SK-N-MC (cell line): ENCODE results near the gene BCL10.

ENCODE experiments used
- FOXP2 ChIP-seq: optimal IDR thresholded peaks from 2 replicates; pipeline ENCODE3; 2011; ENCODE audit warnings: mild to moderate bottlenecking, moderate library complexity; ENCODE audit not compliant: insufficient read depth; ENCODE audit errors: extremely low read length, control extremely low read depth
- POLR2AphosphoS5 ChIP-seq: IDR thresholded peaks from 2 replicates; pipeline ENCODE4 v1.6.1; 2012; ENCODE audit warnings: mild to moderate bottlenecking, low read depth, low read length, borderline replicate concordance

DNA sequence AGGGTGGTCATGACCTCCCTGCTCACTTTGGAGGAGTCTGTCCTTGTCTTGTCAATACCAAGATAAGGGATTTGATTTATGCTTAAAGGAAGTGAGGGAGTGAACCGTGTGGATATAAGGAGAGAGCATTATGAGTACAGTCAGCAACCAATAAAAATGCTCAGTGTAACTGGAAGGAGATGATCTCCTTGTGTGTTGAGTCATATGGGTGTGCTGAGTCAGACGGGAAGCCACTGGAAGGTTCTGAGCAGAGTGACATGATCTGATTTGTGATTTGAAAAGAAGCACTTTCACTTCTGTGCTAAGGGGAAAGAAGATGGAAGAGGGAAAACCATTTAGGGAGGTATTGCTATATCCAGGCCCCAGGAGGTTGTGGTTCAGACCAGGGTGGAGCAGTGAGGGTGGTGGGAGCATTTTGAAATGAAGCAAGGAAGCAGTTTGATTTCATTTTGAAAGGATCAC lies 2.5 kb upstream of the BCL10 start:
- TF ChIP-seq FOXP2, result no peak
- no peak for TF ChIP-seq POLR2AphosphoS5
